GM21619 (cell line): Measurements from ENCODE around the gene DCAF10.
"Not testable (repeated sequence)": the region's sequence is repeated elsewhere in the genome, so short reads cannot be mapped to it uniquely, and the experiment has no call there.

Source experiments
- ATAC-seq: cut with Tn5 transposase; IDR thresholded peaks from one replicate; pipeline ENCODE4 v1.9.1; 2021; ENCODE audit not compliant: unreplicated experiment

Gene DCAF10

GRCh38 chr9:37790096-37790495, 10.5 kb upstream of the DCAF10 start:
- no peak for ATAC-seq

- no peak for ATAC-seq
Measured at GRCh38 chr9:37792122-37792521, 8.5 kb upstream of the DCAF10 start.

GRCh38 chr9:37796232-37796631, 4.4 kb upstream of the DCAF10 start:
- ATAC-seq = no peak

- no peak for ATAC-seq
Measured at GRCh38 chr9:37798677-37799076, 1.9 kb upstream of the DCAF10 start.

GRCh38 chr9:37801287-37801850, 772 bp downstream of the DCAF10 start:
- ATAC-seq = peak; percentile 39

GRCh38 chr9:37801959-37802711, 1.5 kb downstream of the DCAF10 start:
- ATAC-seq = no peak

- no peak for ATAC-seq
Measured at GRCh38 chr9:37806271-37806670, 5.7 kb downstream of the DCAF10 start.

- not testable (repeated sequence) for ATAC-seq
Measured at GRCh38 chr9:37809676-37810075, 9.1 kb downstream of the DCAF10 start.

- ATAC-seq = no peak
Measured at GRCh38 chr9:37811906-37812476, 11.4 kb downstream of the DCAF10 start.

GRCh38 chr9:37812773-37813379, 12.3 kb downstream of the DCAF10 start:
- ATAC-seq = no peak

- no peak for ATAC-seq
Measured at GRCh38 chr9:37818849-37819248, 18.3 kb downstream of the DCAF10 start.

- ATAC-seq = no peak
Measured at GRCh38 chr9:37820142-37820541, 19.5 kb downstream of the DCAF10 start.

GRCh38 chr9:37825174-37825573, 24.6 kb downstream of the DCAF10 start:
- not testable (repeated sequence) for ATAC-seq

- no peak for ATAC-seq
Measured at GRCh38 chr9:37827483-37828165, 27.0 kb downstream of the DCAF10 start.

- ATAC-seq = no peak
Measured at GRCh38 chr9:37835821-37836220, 35.2 kb downstream of the DCAF10 start.

GRCh38 chr9:37836386-37836785, 35.8 kb downstream of the DCAF10 start:
- ATAC-seq = peak; percentile 79

GRCh38 chr9:37839496-37840461, 39.2 kb downstream of the DCAF10 start:
- no peak for ATAC-seq

- no peak for ATAC-seq
Measured at GRCh38 chr9:37840560-37841194, 40.1 kb downstream of the DCAF10 start.

GRCh38 chr9:37852222-37852621, 51.6 kb downstream of the DCAF10 start:
- ATAC-seq = no peak

GRCh38 chr9:37856551-37856950, 56.0 kb downstream of the DCAF10 start:
- ATAC-seq = no peak
